SU-DHL-6 (cell line): ENCODE results near the gene SLC8B1.

ENCODE experiments used
- H2AFZ ChIP-seq: fragments of 200-600 bp; sonication (generic); 2 replicates; pipeline ENCODE4 v1.6.1; 2014; ENCODE audit warnings: low read depth, mild to moderate bottlenecking, moderate library complexity, mixed read lengths, antibody characterized with exemption, low read length; ENCODE audit not compliant: severe bottlenecking
- H3F3A ChIP-seq: fragments of 200-600 bp; shearing (Covaris generic); 2 replicates; pipeline ENCODE4 v1.6.0; 2016; ENCODE audit warnings: antibody characterized with exemption, mild to moderate bottlenecking; ENCODE audit not compliant: insufficient read depth
- H3K27ac ChIP-seq: fragments of 200-600 bp; sonication (generic); 2 replicates; pipeline ENCODE4 v1.5.1; 2016; ENCODE audit warnings: low read depth, mild to moderate bottlenecking, low read length, moderate library complexity, mixed read lengths
- H3K27me3 ChIP-seq: fragments of 200-600 bp; sonication (generic), shearing (Covaris generic); 2 replicates; pipeline ENCODE4 v1.6.0; 2014; ENCODE audit warnings: mild to moderate bottlenecking, low read length
- H3K36me3 ChIP-seq: fragments of 200-600 bp; sonication (generic); 2 replicates; pipeline ENCODE4 v1.6.1; 2014; ENCODE audit warnings: mild to moderate bottlenecking, low read length, mixed read lengths
- H3K4me2 ChIP-seq: fragments of 300-600, 200-600 bp; shearing (Covaris generic), sonication (generic); 2 replicates; pipeline ENCODE4 v1.6.0; 2014; ENCODE audit warnings: low read length, low read depth, mild to moderate bottlenecking; ENCODE audit not compliant: poor library complexity, severe bottlenecking
- H3K4me3 ChIP-seq: fragments of 200-600 bp; sonication (generic); 2 replicates; pipeline ENCODE4 v1.5.1; 2014; ENCODE audit warnings: antibody characterized with exemption, low read length, mild to moderate bottlenecking, mixed read lengths; ENCODE audit not compliant: insufficient read depth, poor library complexity, severe bottlenecking
- H3K79me2 ChIP-seq: fragments of 200-600 bp; sonication (generic); 2 replicates; pipeline ENCODE4 v1.6.1; 2014; ENCODE audit warnings: mild to moderate bottlenecking, low read length, moderate library complexity; ENCODE audit not compliant: insufficient read depth
- H3K9ac ChIP-seq: fragments of 200-600 bp; sonication (generic); 2 replicates; pipeline ENCODE4 v1.7.0; 2014; ENCODE audit warnings: mild to moderate bottlenecking, low read length
- H3K9me2 ChIP-seq: fragments of 200-600 bp; sonication (generic); replicated peaks from 2 replicates; pipeline ENCODE4 v1.6.1; 2014; ENCODE audit warnings: low read length; ENCODE audit not compliant: insufficient read depth
- H3K9me3 ChIP-seq: fragments of 200-600 bp; sonication (generic); 2 replicates; pipeline ENCODE4 v1.6.1; 2014; ENCODE audit warnings: low read length, mixed read lengths; ENCODE audit not compliant: insufficient read depth
- H4K20me1 ChIP-seq: fragments of 200-600 bp; sonication (generic); 2 replicates; pipeline ENCODE4 v1.6.1; 2014; ENCODE audit warnings: low read depth, mild to moderate bottlenecking, antibody characterized with exemption, low read length, moderate library complexity, mixed read lengths
- EZH2phosphoT487 ChIP-seq: fragments of 200-600 bp; sonication (generic), shearing (Covaris generic); conservative IDR thresholded peaks from 2 replicates; pipeline ENCODE4 v1.6.1; 2018; ENCODE audit warnings: mild to moderate bottlenecking, antibody characterized with exemption, low read length, moderate library complexity, mixed read lengths
- TF ChIP-seq, protein P1 (sequence below): fragments of 200-600 bp; sonication (generic); IDR thresholded peaks from one replicate; pipeline ENCODE4 v1.5.1; 2017; ENCODE audit warnings: antibody characterized with exemption, mild to moderate bottlenecking, low read length, moderate library complexity; ENCODE audit not compliant: insufficient read depth, poor library complexity, severe bottlenecking

SLC8B1 gene

DNA sequence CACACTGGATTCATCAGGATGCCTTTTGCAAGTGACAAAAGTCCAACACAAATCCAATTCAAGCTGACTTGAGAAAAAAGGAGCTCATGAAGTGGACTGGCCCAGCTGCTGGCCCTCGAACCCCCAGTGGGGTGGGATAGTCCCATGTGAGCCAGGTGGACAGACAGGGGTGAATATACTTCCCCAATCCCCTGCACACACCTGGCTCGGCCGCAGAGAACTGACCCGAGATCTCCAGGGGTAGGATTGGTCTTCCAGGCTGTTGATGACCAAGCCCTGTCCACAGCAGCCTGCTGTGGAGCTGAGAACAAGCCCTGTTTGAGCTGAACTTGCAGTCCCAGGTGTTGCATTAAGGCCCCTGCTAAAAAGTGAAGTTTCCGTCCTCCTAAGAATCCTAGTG lies 57.4 kb downstream of the SLC8B1 start:
- Histone ChIP-seq H3K9ac (no peak overlapping the region), H3K79me2 (no peaks in the 10 kb centered on the region), H3K9me2 (no peaks in the 10 kb centered on the region), H2AFZ (no peak overlapping the region), H3K27me3 (no peaks in the 10 kb centered on the region), H4K20me1 (no peaks in the 10 kb centered on the region), H3K27ac (no peak overlapping the region), H3K36me3 (peaks cover 4% of the 10 kb centered on the region; the same call in 1 of the 2 replicates), H3F3A (0 out of 2 replicates have a peak, but pooled peaks cover 3% of the 10 kb centered on the region), H3K9me3 (no peaks in the 10 kb centered on the region), H3K4me3 (no peak overlapping the region), H3K4me2 (no peak overlapping the region)
- TF ChIP-seq, protein P1, sequence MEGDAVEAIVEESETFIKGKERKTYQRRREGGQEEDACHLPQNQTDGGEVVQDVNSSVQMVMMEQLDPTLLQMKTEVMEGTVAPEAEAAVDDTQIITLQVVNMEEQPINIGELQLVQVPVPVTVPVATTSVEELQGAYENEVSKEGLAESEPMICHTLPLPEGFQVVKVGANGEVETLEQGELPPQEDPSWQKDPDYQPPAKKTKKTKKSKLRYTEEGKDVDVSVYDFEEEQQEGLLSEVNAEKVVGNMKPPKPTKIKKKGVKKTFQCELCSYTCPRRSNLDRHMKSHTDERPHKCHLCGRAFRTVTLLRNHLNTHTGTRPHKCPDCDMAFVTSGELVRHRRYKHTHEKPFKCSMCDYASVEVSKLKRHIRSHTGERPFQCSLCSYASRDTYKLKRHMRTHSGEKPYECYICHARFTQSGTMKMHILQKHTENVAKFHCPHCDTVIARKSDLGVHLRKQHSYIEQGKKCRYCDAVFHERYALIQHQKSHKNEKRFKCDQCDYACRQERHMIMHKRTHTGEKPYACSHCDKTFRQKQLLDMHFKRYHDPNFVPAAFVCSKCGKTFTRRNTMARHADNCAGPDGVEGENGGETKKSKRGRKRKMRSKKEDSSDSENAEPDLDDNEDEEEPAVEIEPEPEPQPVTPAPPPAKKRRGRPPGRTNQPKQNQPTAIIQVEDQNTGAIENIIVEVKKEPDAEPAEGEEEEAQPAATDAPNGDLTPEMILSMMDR = no peak
- TF ChIP-seq EZH2phosphoT487 = no peak

DNA sequence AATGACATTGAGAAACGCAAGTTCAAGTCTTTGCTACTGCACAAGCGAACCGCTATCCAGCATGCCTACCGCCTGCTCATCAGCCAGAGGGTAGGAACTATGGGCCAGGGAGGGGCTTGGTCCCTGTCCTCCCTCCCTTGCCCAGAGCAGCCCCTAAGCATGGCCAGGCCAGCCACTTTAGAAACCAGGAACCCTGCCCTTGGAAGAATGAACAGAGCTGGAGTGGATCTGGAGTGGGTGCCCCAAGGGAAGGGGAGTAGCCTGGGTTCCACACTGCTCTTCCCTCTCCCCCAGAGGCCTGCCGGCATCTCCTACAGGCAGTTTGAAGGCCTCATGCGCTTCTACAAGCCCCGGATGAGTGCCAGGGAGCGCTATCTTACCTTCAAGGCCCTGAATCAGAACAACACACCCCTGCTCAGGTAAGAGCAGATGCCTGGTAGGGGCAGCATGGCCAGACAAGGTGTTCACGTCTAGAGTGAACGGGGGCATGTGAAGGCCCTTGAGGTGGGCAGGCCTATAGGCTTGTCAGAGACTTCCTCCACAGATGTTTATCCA lies 57.9 kb downstream of the SLC8B1 start:
- 0 out of 2 replicates have a peak, but pooled peaks cover 3% of the 10 kb centered on the region for H3F3A ChIP-seq
- H2AFZ ChIP-seq = no peak overlapping the region
- no peaks in the 10 kb centered on the region for H3K79me2 ChIP-seq
- peaks cover 4% of the 10 kb centered on the region; the same call in 1 of the 2 replicates for H3K36me3 ChIP-seq
- no peak overlapping the region for H3K4me2 ChIP-seq
- no peak overlapping the region for H3K4me3 ChIP-seq
- no peaks in the 10 kb centered on the region for H3K9me2 ChIP-seq
- H3K9me3 ChIP-seq = no peaks in the 10 kb centered on the region
- no peak overlapping the region for H3K9ac ChIP-seq
- H3K27me3 ChIP-seq = no peaks in the 10 kb centered on the region
- no peaks in the 10 kb centered on the region for H4K20me1 ChIP-seq
- no peak overlapping the region for H3K27ac ChIP-seq
- TF ChIP-seq, protein P1 = no peak
- TF ChIP-seq EZH2phosphoT487 = no peak

DNA sequence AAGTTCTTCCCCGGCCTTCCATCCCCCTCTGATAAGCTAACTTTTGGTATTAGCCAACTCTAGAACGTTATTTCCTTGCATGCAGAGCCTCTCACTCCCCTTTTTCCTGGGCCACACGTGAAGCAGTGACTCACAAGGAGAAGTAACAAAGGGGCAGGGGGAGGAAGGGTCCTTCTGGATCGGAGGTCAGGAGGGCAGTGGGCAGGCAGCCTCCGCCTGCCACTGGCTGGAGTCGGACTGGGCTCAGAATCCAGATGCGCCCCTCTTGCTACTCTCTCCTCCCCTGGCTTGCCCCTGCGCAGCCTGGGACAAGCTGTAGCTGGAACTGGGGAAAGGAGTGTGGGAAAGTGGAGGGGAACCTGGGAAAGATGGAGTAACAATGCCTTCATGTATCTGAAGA lies 58.6 kb downstream of the SLC8B1 start:
- Histone ChIP-seq H3F3A (0 out of 2 replicates have a peak, but pooled peaks cover 3% of the 10 kb centered on the region), H3K9ac (no peak overlapping the region), H4K20me1 (no peaks in the 10 kb centered on the region), H3K4me2 (no peak overlapping the region), H3K27me3 (no peaks in the 10 kb centered on the region), H3K9me3 (no peaks in the 10 kb centered on the region), H3K36me3 (peaks cover 4% of the 10 kb centered on the region; the same call in 1 of the 2 replicates), H3K4me3 (no peak overlapping the region), H3K79me2 (no peaks in the 10 kb centered on the region), H2AFZ (no peak overlapping the region), H3K9me2 (no peaks in the 10 kb centered on the region), H3K27ac (no peak overlapping the region)
- no peak for TF ChIP-seq EZH2phosphoT487
- TF ChIP-seq, protein P1 = no peak
